ENCODE data around the gene PCF11. TPM values are rescaled to one million over a fixed set of nuclear protein-coding genes. Genes with fewer than 3 reads are reported as not detected.
"Not testable (repeated sequence)": the region's sequence is repeated elsewhere in the genome, so short reads cannot be mapped to it uniquely, and the experiment has no call there.

PCF11 gene
- 77.6 and 81.6 TPM in 2 replicates for total RNA-seq

GRCh38 chr11:83156996-83157593, at the start of gene PCF11:
PCF11 (plus strand) TSS chr11:83157131; CDS start chr11:83157440, 309 bp downstream.
- intact Hi-C loops (cut with micrococcal nuclease), result loop anchor here (1.0 to 2.0 kb wide), 9 partner anchors 36 to 290 kb away; partner anchors contain the start of genes ANKRD42, CCDC90B and DDIAS

- intact Hi-C loops (cut with micrococcal nuclease), result no loop called here
These were observed 44.0 kb upstream of the PCF11 start for GRCh38 chr11:83112886-83113285.

GRCh38 chr11:83115026-83115425, 41.9 kb upstream of the PCF11 start:
- intact Hi-C loops (cut with micrococcal nuclease), result loop anchor here (5.0 kb wide), 1 partner anchor 153 kb away; no protein-coding TSS in a partner anchor

GRCh38 chr11:83115551-83115950, 41.4 kb upstream of the PCF11 start:
- intact Hi-C loops (cut with micrococcal nuclease), result loop anchor here (5.0 kb wide), 1 partner anchor 153 kb away; no protein-coding TSS in a partner anchor

- intact Hi-C loops (cut with micrococcal nuclease), result loop anchor here (2.0 to 5.0 kb wide), 2 partner anchors 45 to 154 kb away; partner anchors contain the start of gene RAB30
These were observed 40.8 kb upstream of the PCF11 start for GRCh38 chr11:83116015-83116641.

GRCh38 chr11:83118814-83119213, 38.1 kb upstream of the PCF11 start:
- intact Hi-C loops (cut with micrococcal nuclease), result loop anchor here (5.0 kb wide), 1 partner anchor 157 kb away; no protein-coding TSS in a partner anchor

- intact Hi-C loops (cut with micrococcal nuclease), result loop anchor here (5.0 kb wide), 1 partner anchor 157 kb away; no protein-coding TSS in a partner anchor
These were observed 37.7 kb upstream of the PCF11 start for GRCh38 chr11:83119216-83119615.

- intact Hi-C loops (cut with micrococcal nuclease), result no loop called here
These were observed 36.6 kb upstream of the PCF11 start for GRCh38 chr11:83120327-83120726.

GRCh38 chr11:83122050-83122449, 34.9 kb upstream of the PCF11 start:
- intact Hi-C loops (cut with micrococcal nuclease), result no loop called here

- intact Hi-C loops (cut with micrococcal nuclease), result no loop called here
These were observed 34.2 kb upstream of the PCF11 start for GRCh38 chr11:83122766-83123165.

- intact Hi-C loops (cut with micrococcal nuclease), result no loop called here
These were observed 32.1 kb upstream of the PCF11 start for GRCh38 chr11:83124636-83125424.

GRCh38 chr11:83125577-83125976, 31.4 kb upstream of the PCF11 start:
- intact Hi-C loops (cut with micrococcal nuclease), result no loop called here

GRCh38 chr11:83127310-83127637, 29.7 kb upstream of the PCF11 start:
- intact Hi-C loops (cut with micrococcal nuclease), result no loop called here

GRCh38 chr11:83132191-83132590, 24.7 kb upstream of the PCF11 start:
- intact Hi-C loops (cut with micrococcal nuclease), result no loop called here

GRCh38 chr11:83133266-83133665, 23.7 kb upstream of the PCF11 start:
- intact Hi-C loops (cut with micrococcal nuclease), result not testable (repeated sequence)

GRCh38 chr11:83139310-83139709, 17.6 kb upstream of the PCF11 start:
- intact Hi-C loops (cut with micrococcal nuclease), result no loop called here

GRCh38 chr11:83140691-83141455, 16.1 kb upstream of the PCF11 start:
- intact Hi-C loops (cut with micrococcal nuclease), result no loop called here

GRCh38 chr11:83147895-83148294, 9.0 kb upstream of the PCF11 start:
- intact Hi-C loops (cut with micrococcal nuclease), result no loop called here

GRCh38 chr11:83150450-83150849, 6.5 kb upstream of the PCF11 start:
- intact Hi-C loops (cut with micrococcal nuclease), result no loop called here

GRCh38 chr11:83151274-83151977, 5.5 kb upstream of the PCF11 start:
- intact Hi-C loops (cut with micrococcal nuclease), result no loop called here

GRCh38 chr11:83152264-83152663, 4.7 kb upstream of the PCF11 start:
- intact Hi-C loops (cut with micrococcal nuclease), result no loop called here

Measured in T-helper 2 cell treated with Interferon-gamma antibody and Interleukin-4, amounts not matched to agents 100 ng/mL and 5 ng/mL, for 36 hours (primary cell).